ENCODE data around the gene ING5.

Gene ING5

DNA sequence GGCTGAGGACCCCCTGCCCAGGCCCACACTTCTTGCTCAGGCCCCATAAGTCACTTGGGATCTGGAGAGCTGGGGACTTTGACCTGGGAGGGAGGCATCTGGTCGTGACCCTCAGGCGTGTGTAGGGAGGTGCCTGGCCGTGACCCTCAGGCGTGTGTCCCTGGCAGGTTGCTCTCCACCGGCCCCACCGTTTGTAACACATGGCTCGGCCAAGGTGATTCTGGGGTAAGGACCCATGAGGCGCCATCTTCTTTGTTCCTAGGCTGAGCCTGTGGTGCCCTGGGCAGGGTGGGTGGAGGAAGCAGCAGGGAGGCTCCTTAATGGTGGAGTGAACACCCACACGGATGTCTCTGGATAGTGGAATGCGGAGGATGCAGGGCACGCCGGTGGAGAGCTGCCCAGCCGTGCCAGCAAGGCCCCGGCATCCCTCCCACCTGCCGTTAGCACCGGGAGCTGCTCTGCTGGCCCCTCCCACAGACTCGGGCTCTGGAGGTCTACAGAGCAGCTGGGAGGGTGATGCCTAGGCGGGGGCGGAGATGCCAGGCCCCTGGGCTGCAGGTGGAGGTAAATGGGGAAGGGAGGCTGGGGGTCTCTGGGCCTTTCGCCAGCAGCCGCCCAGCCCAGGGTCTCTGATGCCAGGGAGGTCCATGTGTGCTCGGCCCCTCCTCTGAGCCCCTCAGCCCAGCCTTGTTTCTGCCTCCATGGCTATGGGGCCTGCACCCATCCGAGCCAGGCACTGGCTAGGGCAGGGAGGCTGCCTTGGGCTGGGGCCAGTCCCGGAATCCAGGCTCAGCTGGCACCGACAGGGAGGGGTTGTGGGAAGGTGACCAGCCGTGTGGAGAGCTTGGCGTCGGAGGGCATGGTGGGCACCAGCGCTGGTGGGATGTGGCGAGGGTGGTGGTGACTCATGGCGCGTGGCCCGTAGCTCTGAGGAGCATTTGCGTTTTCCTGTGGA lies 73.7 kb downstream of the ING5 start:
- peaks cover 6% of the 10 kb centered on the region for H3K4me1 ChIP-seq (ENCODE audit: insufficient read depth, low read length, severe bottlenecking)
- H3K36me3 ChIP-seq (ENCODE audit: insufficient read depth, low read length), result no peaks in the 10 kb centered on the region
- no peaks in the 10 kb centered on the region for H3K79me2 ChIP-seq (ENCODE audit: insufficient read depth, low read length)
- no peaks in the 10 kb centered on the region for H4K20me1 ChIP-seq (ENCODE audit: insufficient read depth, low read length)
- H3K4me2 ChIP-seq (ENCODE audit: low read length), result no peak overlapping the region
- H3K9ac ChIP-seq (ENCODE audit: low read length), result no peak overlapping the region
- H3K9me3 ChIP-seq (ENCODE audit: low read length), result no peaks in the 10 kb centered on the region
- no peak overlapping the region for H3K4me3 ChIP-seq (ENCODE audit: low read depth, low read length, poor library complexity, severe bottlenecking)
- no peak overlapping the region for H3K27ac ChIP-seq (ENCODE audit: low read depth, low read length, poor library complexity, severe bottlenecking)
- H3K27me3 ChIP-seq (ENCODE audit: insufficient read depth, low read length), result peaks cover 5% of the 10 kb centered on the region
- no peaks in the 10 kb centered on the region for H3F3A ChIP-seq (ENCODE audit: insufficient read depth, low read length)
- H3K9me2 ChIP-seq (ENCODE audit: low read depth, low read length), result no peaks in the 10 kb centered on the region
- no peak overlapping the region for H2AFZ ChIP-seq (ENCODE audit: low read length)
- TF ChIP-seq EZH2 (IDR thresholded peaks at IDR 0.05; ENCODE audit: borderline replicate concordance, low read length), result no peak
- no peak for TF ChIP-seq CTCF (IDR thresholded peaks at IDR 0.05; ENCODE audit: low read length)

- H2AFZ ChIP-seq (ENCODE audit: low read length), result no peak within 1 kb of the TSS
- no peaks in the 10 kb centered on the region for H4K20me1 ChIP-seq (ENCODE audit: insufficient read depth, low read length)
- TF ChIP-seq CTCF (IDR thresholded peaks at IDR 0.05; ENCODE audit: low read length), result no peak
- TF ChIP-seq EZH2 (IDR thresholded peaks at IDR 0.05; ENCODE audit: borderline replicate concordance, low read length), result no peak
- H3K36me3 ChIP-seq (ENCODE audit: insufficient read depth, low read length), result no peaks in the 10 kb centered on the region; the same call in 1 of the 2 replicates
- no peaks in the 10 kb centered on the region for H3F3A ChIP-seq (ENCODE audit: insufficient read depth, low read length)
- no peak within 1 kb of the TSS for H3K27ac ChIP-seq (ENCODE audit: low read depth, low read length, poor library complexity, severe bottlenecking)
- no peaks in the 10 kb centered on the region for H3K79me2 ChIP-seq (ENCODE audit: insufficient read depth, low read length)
- no peak within 1 kb of the TSS for H3K4me2 ChIP-seq (ENCODE audit: low read length)
- no peaks in the 10 kb centered on the region; the same call in none of the 2 replicates for H3K27me3 ChIP-seq (ENCODE audit: insufficient read depth, low read length)
- no peak within 1 kb of the TSS for H3K9ac ChIP-seq (ENCODE audit: low read length)
- no peak within 1 kb of the TSS for H3K4me3 ChIP-seq (ENCODE audit: low read depth, low read length, poor library complexity, severe bottlenecking)
- H3K4me1 ChIP-seq (ENCODE audit: insufficient read depth, low read length, severe bottlenecking), result peaks cover 5% of the 10 kb centered on the region
- peaks cover 5% of the 10 kb centered on the region; the same call in 1 of the 2 replicates for H3K9me3 ChIP-seq (ENCODE audit: low read length)
- no peaks in the 10 kb centered on the region for H3K9me2 ChIP-seq (ENCODE audit: low read depth, low read length)
These were observed 74.7 kb downstream of the ING5 start, which contains the start of gene GAL3ST2 for GRCh38 chr2:241776336-241777169. GAL3ST2 (plus strand) TSS chr2:241776822; CDS start chr2:241776956, 134 bp downstream.

DNA sequence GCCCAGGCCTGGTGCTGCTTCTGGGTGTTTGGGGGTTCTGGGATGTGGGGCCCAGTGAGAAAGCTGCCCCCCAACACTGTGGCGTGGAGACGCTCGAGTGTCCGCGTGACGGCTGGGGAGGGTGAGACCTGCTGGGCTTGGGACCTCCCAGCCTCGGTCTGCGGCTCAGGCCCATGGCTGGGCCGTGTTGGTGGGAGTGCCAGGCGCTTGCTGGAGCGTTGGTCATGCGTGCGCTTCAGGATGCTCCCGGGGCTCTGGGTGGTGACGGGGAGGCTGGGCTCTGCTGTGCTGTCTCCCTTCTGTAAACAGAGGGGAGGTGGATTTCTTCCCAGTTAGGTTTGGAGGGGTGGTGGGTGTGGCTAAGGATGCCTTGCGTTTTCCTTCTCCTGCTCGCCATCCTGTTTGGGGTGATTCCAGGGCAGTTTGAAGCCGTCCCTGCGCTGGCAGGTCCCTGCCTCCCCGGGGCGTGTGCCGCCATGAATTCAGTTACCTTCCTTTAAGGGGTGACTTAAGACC lies 75.4 kb downstream of the ING5 start:
- Histone ChIP-seq H3K4me1 (ENCODE audit: insufficient read depth, low read length, severe bottlenecking) (no peaks in the 10 kb centered on the region), H3K79me2 (ENCODE audit: insufficient read depth, low read length) (no peaks in the 10 kb centered on the region), H3K27ac (ENCODE audit: low read depth, low read length, poor library complexity, severe bottlenecking) (no peak overlapping the region), H3K4me3 (ENCODE audit: low read depth, low read length, poor library complexity, severe bottlenecking) (no peak overlapping the region), H3K9me2 (ENCODE audit: low read depth, low read length) (no peaks in the 10 kb centered on the region), H3K9me3 (ENCODE audit: low read length) (peaks cover 10% of the 10 kb centered on the region; the same call in 1 of the 2 replicates), H3K27me3 (ENCODE audit: insufficient read depth, low read length) (no peaks in the 10 kb centered on the region; the same call in none of the 2 replicates), H4K20me1 (ENCODE audit: insufficient read depth, low read length) (no peaks in the 10 kb centered on the region), H3K36me3 (ENCODE audit: insufficient read depth, low read length) (no peaks in the 10 kb centered on the region; the same call in 1 of the 2 replicates), H3K9ac (ENCODE audit: low read length) (no peak overlapping the region), H3F3A (ENCODE audit: insufficient read depth, low read length) (no peaks in the 10 kb centered on the region), H2AFZ (ENCODE audit: low read length) (no peak overlapping the region), H3K4me2 (ENCODE audit: low read length) (no peak overlapping the region)
- TF ChIP-seq EZH2 (IDR thresholded peaks at IDR 0.05; ENCODE audit: borderline replicate concordance, low read length) (no peak), CTCF (IDR thresholded peaks at IDR 0.05; ENCODE audit: low read length) (no peak)
